ENCODE results near the gene ANKRD13C. TPM values are rescaled to one million over a fixed set of nuclear protein-coding genes. Genes with fewer than 3 reads are reported as not detected.

The ANKRD13C gene
- total RNA-seq, 1 experiment from 2014 or later, result 48.8 TPM

DNA sequence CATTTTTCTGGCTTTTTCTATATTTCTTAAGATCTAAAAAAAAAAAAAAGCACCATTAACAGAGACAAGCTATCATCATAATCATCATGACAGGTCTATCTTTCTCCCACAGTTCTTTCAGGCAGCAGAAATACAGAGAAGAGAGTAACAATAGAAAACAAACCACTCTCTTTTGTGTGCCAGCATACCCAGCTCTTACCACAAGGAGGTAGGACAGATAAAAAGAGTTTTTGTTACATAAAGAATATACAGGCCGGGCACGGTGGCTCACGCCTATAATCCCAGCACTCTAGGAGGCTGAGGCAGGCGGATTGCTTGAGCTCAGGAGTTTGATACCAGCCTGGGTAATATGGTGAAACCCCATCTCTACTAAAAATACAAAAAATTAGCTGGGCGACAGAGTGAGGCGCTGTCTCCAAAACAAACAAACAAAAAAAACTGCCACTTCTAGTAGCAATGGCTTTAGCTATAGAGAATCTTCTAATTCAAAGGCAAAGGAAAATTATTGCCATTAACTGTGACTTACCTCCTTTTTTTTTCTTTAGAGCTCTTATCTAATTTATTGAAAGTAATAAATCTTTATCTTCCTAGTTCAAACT lies 39.7 kb downstream of the ANKRD13C start:
- peak in 1 of 2 experiments; percentile 10 for DNase-seq (ENCODE audit: low read depth in 1 of 2, low spot score in 2 of 2)
- peaks cover 10% of the 10 kb centered on the region; the same call in 1 of the 2 replicates for H3K36me3 ChIP-seq
- no peak overlapping the region for H3K4me3 ChIP-seq
- peaks cover 3% of the 10 kb centered on the region for H3K4me1 ChIP-seq (replicated peaks)
- no peaks in the 10 kb centered on the region for H3K27me3 ChIP-seq (replicated peaks)
- H3K27ac ChIP-seq, result no peak overlapping the region
- no peaks in the 10 kb centered on the region for H3K9me3 ChIP-seq (replicated peaks)

DNA sequence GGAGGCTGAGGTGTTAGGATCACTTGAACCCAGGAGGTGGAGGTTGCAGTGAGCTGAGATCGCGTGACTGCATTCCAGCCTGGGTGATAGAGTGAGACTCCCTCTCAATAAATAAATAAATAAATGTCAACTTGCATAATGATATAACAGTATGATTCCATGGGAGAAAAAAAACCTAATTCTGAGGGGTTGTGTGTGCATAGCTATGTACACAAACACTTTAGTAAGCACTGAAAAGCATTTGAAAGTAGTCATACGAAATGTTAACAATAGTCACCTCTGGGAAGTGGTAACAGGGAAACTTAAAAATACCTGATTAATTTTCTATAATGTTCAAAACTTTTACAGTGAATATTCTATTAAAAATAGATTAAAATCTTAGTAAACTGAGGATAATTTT lies 43.2 kb downstream of the ANKRD13C start:
- no peaks in the 10 kb centered on the region for H3K9me3 ChIP-seq (replicated peaks)

DNA sequence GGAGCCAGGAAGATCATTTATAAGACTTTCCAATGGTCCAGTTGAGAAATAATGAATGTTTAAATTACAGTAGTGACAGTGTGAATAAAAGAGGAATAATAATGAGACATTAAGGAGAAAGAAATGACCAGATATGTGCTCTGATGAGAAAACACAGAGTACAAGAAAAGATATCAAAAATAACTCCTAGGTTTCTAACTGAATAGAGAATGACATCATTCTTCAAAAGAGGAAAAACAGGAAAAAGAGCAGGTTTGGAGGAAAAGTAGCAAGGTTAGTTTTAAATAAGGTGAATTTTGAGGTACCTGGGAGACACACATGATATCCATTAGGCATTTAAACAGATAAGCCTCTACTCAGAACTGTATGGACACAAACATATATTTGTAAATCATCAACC lies 55.0 kb downstream of the ANKRD13C start:
- DNase-seq (ENCODE audit: low read depth in 1 of 2, low spot score in 2 of 2), result no peak
- H3K27ac ChIP-seq, result no peak overlapping the region
- H3K36me3 ChIP-seq, result peaks cover 59% of the 10 kb centered on the region
- H3K27me3 ChIP-seq (replicated peaks), result no peaks in the 10 kb centered on the region
- no peaks in the 10 kb centered on the region for H3K4me1 ChIP-seq (replicated peaks)
- H3K9me3 ChIP-seq (replicated peaks), result no peaks in the 10 kb centered on the region
- H3K4me3 ChIP-seq, result no peak overlapping the region

More for the DNA sequence above, 43.2 kb downstream of the ANKRD13C start:
- no peaks in the 10 kb centered on the region for H3K4me1 ChIP-seq (replicated peaks)
- H3K4me3 ChIP-seq, result no peak overlapping the region
- peaks cover 20% of the 10 kb centered on the region; the same call in 1 of the 2 replicates for H3K36me3 ChIP-seq
- no peak for DNase-seq (ENCODE audit: low read depth in 1 of 2, low spot score in 2 of 2)
- H3K27me3 ChIP-seq (replicated peaks), result no peaks in the 10 kb centered on the region
- no peak overlapping the region for H3K27ac ChIP-seq

DNA sequence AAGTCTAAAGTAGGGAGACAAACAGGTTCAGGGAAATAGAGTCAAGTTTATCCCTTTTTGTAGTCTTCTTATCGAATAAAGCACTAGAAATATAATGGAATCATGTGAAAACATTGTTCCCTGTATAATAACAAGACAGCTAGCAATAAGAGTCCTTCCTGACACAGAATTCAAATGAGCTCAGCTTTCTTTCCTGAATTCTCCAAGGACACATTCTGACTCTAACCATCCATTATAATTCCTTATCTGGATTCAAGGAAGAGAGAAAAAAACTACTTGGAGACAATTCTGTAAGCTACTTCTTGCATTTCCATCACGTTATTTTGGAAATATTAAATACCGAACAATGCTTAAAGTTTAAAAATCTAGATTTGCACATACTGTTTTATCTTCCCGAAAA lies 58.8 kb downstream of the ANKRD13C start:
- H3K4me1 ChIP-seq (replicated peaks), result peaks cover 3% of the 10 kb centered on the region; the same call in 1 of the 2 replicates
- H3K36me3 ChIP-seq, result peaks cover 67% of the 10 kb centered on the region
- H3K27ac ChIP-seq, result no peak overlapping the region
- H3K4me3 ChIP-seq, result no peak overlapping the region
- no peaks in the 10 kb centered on the region for H3K9me3 ChIP-seq (replicated peaks)
- no peak for DNase-seq (ENCODE audit: low read depth in 1 of 2, low spot score in 2 of 2)
- H3K27me3 ChIP-seq (replicated peaks), result no peaks in the 10 kb centered on the region

DNA sequence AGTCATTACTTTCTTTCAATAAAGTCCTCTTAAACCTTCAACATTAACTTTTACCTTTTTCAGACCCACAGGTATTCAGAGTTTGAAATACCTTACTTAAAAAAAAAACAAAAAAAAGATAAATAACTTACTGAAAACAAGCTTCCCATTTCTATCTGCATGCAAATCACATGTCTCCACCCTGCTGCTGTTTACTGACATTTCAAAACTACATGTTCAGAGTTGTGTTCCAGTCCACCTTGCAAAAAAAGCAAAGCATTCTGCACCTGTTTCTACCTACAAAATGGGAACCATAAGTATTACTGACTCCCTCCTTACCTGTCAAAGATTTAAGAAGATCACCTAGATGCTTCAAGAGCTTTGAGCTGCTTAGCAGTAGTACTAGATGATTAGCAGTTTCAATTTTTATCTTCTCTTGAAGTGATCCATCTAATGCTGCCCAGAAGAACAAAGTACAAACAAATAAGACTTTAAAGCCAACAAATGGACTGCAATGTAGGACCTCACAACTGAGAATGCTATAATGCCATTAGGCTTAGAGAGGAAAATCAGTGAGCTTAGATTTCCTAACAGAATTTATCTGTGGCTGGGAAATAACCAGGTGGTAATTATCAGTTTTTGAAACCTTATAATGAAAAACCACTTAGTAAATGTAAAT lies 61.2 kb downstream of the ANKRD13C start:
- DNase-seq (ENCODE audit: low read depth in 1 of 2, low spot score in 2 of 2), result no peak
- Histone ChIP-seq H3K27me3 (replicated peaks) (no peaks in the 10 kb centered on the region), H3K4me1 (replicated peaks) (peaks cover 11% of the 10 kb centered on the region), H3K9me3 (replicated peaks) (no peaks in the 10 kb centered on the region), H3K27ac (no peak overlapping the region), H3K4me3 (no peak overlapping the region), H3K36me3 (peaks cover 45% of the 10 kb centered on the region)

DNA sequence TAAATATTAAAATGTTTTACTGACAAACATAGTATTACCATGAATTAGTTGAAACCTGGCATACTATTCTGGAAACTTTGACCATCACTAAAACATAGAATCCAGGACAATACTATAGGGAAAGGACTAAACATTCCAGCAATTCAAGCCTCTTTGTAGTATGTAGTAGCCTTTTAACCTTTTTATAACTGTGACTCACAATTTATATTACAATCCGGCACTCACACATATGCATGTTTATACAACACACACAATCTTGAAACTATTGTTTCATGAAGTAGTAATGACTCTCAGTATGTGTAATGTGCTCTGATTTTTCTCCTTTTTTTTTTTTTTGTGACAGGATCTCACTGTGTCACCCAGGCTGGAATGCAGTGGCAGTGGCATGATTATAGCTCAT lies 64.3 kb downstream of the ANKRD13C start:
- peak overlapping the region; percentile 49 for H3K27ac ChIP-seq
- H3K4me3 ChIP-seq, result no peak overlapping the region
- no peaks in the 10 kb centered on the region for H3K27me3 ChIP-seq (replicated peaks)
- DNase-seq (ENCODE audit: low read depth in 1 of 2, low spot score in 2 of 2), result peak in 1 of 2 experiments; percentile 71
- no peaks in the 10 kb centered on the region for H3K9me3 ChIP-seq (replicated peaks)
- peaks cover 11% of the 10 kb centered on the region for H3K4me1 ChIP-seq (replicated peaks)
- H3K36me3 ChIP-seq, result peaks cover 29% of the 10 kb centered on the region

DNA sequence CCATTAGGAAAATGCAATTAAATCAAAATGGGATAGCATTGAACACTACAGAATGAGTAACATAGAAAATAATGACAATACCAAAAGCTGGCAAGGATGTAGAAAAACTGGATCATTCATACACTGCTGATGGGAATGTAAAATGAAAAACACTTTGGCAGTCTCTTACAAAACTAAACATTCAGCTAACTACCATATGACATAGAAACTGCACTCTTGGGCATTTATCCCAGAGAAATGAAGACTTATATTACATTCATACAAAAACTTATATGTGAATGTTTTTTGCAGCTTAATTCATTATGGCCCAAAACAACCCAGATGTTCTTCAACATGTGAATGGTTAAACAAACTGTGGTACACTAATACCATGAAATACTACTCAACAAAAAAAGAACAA lies 66.4 kb downstream of the ANKRD13C start:
- H3K27me3 ChIP-seq (replicated peaks), result no peaks in the 10 kb centered on the region
- H3K4me3 ChIP-seq, result no peak overlapping the region
- peaks cover 11% of the 10 kb centered on the region for H3K4me1 ChIP-seq (replicated peaks)
- no peaks in the 10 kb centered on the region for H3K9me3 ChIP-seq (replicated peaks)
- DNase-seq (ENCODE audit: low read depth in 1 of 2, low spot score in 2 of 2), result no peak
- peaks cover 20% of the 10 kb centered on the region for H3K36me3 ChIP-seq
- no peak overlapping the region for H3K27ac ChIP-seq

DNA sequence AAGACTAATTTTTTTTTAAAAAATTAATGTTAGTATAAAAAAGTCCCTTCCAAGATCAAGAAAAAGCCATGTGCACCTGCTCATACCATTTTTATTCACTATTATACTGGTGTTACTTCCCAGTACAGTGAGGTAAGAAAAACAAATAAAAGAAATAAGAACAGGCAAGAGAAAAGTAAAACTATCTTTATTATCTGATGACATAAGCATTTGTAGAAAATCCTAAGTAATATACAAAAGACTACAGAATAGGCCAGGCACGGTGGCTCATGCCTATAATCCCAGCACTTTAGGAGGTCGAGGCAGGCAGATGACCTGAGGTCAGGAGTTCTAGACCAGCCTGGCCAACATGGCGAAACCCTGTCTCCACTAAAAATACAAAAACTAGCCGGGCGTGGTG lies 68.1 kb downstream of the ANKRD13C start:
- Histone ChIP-seq H3K4me1 (replicated peaks) (peaks cover 11% of the 10 kb centered on the region), H3K27ac (no peak overlapping the region), H3K4me3 (no peak overlapping the region), H3K36me3 (peaks cover 15% of the 10 kb centered on the region), H3K9me3 (replicated peaks) (no peaks in the 10 kb centered on the region), H3K27me3 (replicated peaks) (no peaks in the 10 kb centered on the region)
- DNase-seq (ENCODE audit: low read depth in 1 of 2, low spot score in 2 of 2), result no peak

DNA sequence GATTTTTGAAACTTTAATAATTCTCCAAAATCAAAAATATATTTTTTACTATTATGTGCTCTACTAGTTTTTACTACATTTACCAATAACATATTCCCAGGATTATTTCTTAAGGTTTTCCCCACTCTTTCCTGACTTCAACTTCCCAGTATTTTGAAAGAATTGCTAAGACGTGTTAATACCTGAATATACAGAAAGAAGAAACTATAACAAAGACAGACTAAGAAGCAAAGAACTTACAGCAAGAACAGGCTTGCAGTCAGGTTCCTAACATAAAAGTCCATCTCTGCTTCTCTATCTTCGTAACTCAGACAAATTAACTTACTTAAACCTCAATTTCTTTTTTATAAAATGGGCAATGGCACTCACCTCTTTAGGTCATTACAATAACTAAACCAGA lies 70.2 kb downstream of the ANKRD13C start:
- Histone ChIP-seq H3K27me3 (replicated peaks) (no peaks in the 10 kb centered on the region), H3K4me3 (no peak overlapping the region), H3K9me3 (replicated peaks) (no peaks in the 10 kb centered on the region), H3K4me1 (replicated peaks) (no peaks in the 10 kb centered on the region), H3K36me3 (peaks cover 30% of the 10 kb centered on the region), H3K27ac (no peak overlapping the region)
- DNase-seq (ENCODE audit: low read depth in 1 of 2, low spot score in 2 of 2), result no peak

DNA sequence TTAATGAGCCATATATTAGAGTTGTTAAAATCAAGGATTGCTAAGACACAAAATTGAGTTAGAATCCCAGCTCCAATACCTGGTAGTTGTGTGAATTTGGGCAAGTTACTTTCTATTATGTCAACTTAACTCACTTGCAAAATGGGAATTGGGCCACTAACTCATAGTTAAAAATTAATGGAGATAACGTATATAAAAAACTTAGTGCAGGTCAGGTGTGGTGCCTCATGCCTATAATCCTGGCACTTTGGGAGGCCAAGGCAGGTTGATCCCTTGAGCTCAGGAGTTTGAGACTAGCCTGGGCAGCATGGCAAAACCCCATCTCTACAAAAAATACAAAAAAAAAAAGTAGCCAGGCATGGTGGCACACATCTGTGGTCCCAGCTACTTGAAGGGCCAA lies 75.8 kb downstream of the ANKRD13C start:
- DNase-seq (ENCODE audit: low read depth in 1 of 2, low spot score in 2 of 2), result no peak
- H3K4me3 ChIP-seq, result no peak overlapping the region
- H3K27me3 ChIP-seq (replicated peaks), result no peaks in the 10 kb centered on the region
- H3K27ac ChIP-seq, result no peak overlapping the region
- no peaks in the 10 kb centered on the region for H3K4me1 ChIP-seq (replicated peaks)
- no peaks in the 10 kb centered on the region for H3K9me3 ChIP-seq (replicated peaks)
- H3K36me3 ChIP-seq, result peaks cover 51% of the 10 kb centered on the region

DNA sequence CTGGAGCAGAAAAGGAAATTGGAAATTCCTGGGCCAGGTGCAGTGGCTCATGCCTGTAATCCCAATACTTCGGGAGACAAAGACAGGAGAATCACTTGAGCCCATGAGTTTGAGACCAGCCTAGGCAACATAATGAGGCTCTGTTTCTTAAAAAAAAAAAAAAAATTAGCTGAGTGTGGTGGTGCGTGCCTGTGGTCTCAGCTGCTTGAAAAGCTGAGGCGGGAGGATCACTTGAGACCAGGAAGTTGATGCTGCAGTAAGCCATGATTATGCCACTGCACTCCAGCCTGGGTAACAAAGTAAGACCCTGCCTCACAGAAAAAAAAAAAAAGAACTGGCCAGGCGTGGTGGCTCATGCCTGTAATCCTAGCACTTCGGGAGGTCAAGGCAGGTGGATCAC lies 76.6 kb downstream of the ANKRD13C start:
- H3K27me3 ChIP-seq (replicated peaks), result no peaks in the 10 kb centered on the region
- DNase-seq (ENCODE audit: low read depth in 1 of 2, low spot score in 2 of 2), result no peak
- H3K4me1 ChIP-seq (replicated peaks), result no peaks in the 10 kb centered on the region
- no peak overlapping the region for H3K4me3 ChIP-seq
- H3K9me3 ChIP-seq (replicated peaks), result no peaks in the 10 kb centered on the region
- H3K36me3 ChIP-seq, result peaks cover 59% of the 10 kb centered on the region
- H3K27ac ChIP-seq, result no peak overlapping the region

DNA sequence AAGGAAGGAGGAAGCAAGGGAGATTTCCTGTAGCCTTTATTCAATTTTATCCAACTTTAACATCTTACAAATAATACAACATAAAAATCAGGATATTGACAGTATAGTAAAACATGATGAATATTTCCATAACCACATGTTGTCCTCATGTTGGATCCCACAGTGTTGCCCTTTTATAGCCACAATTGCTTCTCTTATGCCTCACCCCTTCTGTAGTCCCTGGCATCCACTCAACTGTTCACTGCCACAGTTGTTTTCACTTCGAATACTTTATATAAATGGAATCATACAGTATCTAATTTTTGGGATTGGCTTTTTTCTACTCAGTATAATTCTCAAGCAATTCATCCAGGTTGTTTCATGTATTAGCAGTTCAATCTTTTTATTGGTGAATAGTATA lies 88.6 kb downstream of the ANKRD13C start:
- no peak for DNase-seq (ENCODE audit: low read depth in 1 of 2, low spot score in 2 of 2)
- no peaks in the 10 kb centered on the region for H3K27me3 ChIP-seq (replicated peaks)
- H3K27ac ChIP-seq, result no peak overlapping the region
- H3K36me3 ChIP-seq, result peaks cover 46% of the 10 kb centered on the region
- H3K4me1 ChIP-seq (replicated peaks), result no peaks in the 10 kb centered on the region
- no peaks in the 10 kb centered on the region for H3K9me3 ChIP-seq (replicated peaks)
- H3K4me3 ChIP-seq, result no peak overlapping the region

DNA sequence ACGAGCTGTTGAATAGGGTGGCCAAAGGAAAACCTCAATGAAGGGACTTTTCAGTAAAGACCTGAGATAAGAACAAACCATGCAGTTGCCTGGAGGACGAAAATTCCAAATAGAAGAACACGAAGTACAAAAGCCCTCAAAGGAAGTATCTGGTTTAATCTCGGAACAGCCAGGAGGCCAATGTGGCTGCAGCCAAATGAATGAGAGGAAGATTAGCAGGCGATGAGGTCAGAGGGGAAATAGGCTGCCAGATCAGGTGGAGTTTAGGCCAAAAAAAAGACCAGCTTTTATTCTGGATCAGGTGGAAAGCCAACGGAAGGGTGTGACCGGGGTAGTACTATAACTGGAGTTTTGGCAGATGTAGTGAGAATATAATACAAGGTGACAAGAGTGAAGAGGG lies 89.7 kb downstream of the ANKRD13C start:
- no peak for DNase-seq (ENCODE audit: low read depth in 1 of 2, low spot score in 2 of 2)

DNA sequence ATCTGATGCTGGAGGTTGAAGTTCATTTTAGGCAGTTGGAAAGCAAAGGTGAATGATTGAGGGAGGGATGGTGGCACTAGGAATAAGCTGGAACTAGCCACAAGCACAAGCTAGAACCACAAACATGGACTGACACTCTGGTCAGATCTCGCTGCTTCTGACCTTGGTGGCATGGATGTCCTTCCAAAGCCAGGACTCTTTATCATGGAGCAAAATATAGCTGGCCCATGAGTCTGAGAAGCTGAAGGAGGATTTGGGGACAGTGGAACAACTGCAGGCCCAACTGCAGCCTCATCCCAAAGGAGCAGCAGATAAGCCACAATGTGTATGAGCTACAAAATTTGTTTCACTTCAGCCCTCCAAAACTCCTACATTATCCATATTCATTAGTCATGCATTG lies 97.9 kb downstream of the ANKRD13C start:
- H3K4me1 ChIP-seq (replicated peaks), result no peaks in the 10 kb centered on the region

More for the DNA sequence above, 89.7 kb downstream of the ANKRD13C start:
- H3K27me3 ChIP-seq (replicated peaks), result no peaks in the 10 kb centered on the region
- H3K4me3 ChIP-seq, result no peak overlapping the region
- H3K36me3 ChIP-seq, result peaks cover 38% of the 10 kb centered on the region
- no peak overlapping the region for H3K27ac ChIP-seq
- no peaks in the 10 kb centered on the region for H3K4me1 ChIP-seq (replicated peaks)
- H3K9me3 ChIP-seq (replicated peaks), result no peaks in the 10 kb centered on the region

More for the DNA sequence above, 97.9 kb downstream of the ANKRD13C start:
- H3K9me3 ChIP-seq (replicated peaks), result no peaks in the 10 kb centered on the region
- H3K27ac ChIP-seq, result no peak overlapping the region
- peaks cover 23% of the 10 kb centered on the region for H3K36me3 ChIP-seq
- no peaks in the 10 kb centered on the region for H3K27me3 ChIP-seq (replicated peaks)
- no peak for DNase-seq (ENCODE audit: low read depth in 1 of 2, low spot score in 2 of 2)
- H3K4me3 ChIP-seq, result no peak overlapping the region

Data from SJSA1 (cell line).